Upper lobe of right lung (tissue), 1 donor: Measurements from ENCODE around the gene FUBP3. TPM values are rescaled to one million over a fixed set of nuclear protein-coding genes. Genes with fewer than 3 reads are reported as not detected.

Experiments used
- ATAC-seq: fragments of 200-7000 bp; cut with Tn5 transposase; one replicate; pipeline ENCODE4 v1.9.1; 2020; ENCODE audit warnings: mild to moderate bottlenecking, moderate library complexity
- DNase-seq: peaks from one replicate; pipeline ENCODE4 v3.0.0-alpha.2; 2020
- H3K27ac ChIP-seq: fragments of 200-600 bp; one replicate; pipeline ENCODE4 v1.8.0; 2022
- H3K27me3 ChIP-seq: fragments of 200-600 bp; one replicate; pipeline ENCODE4 v1.8.0; 2022; ENCODE audit warnings: mild to moderate bottlenecking
- H3K36me3 ChIP-seq: fragments of 200-600 bp; one replicate; pipeline ENCODE4 v1.8.0; 2022
- H3K4me1 ChIP-seq: fragments of 200-600 bp; one replicate; pipeline ENCODE4 v1.8.0; 2022
- H3K4me3 ChIP-seq: fragments of 200-600 bp; one replicate; pipeline ENCODE4 v1.8.0; 2022; ENCODE audit warnings: mild to moderate bottlenecking
- H3K9me3 ChIP-seq: fragments of 200-600 bp; one replicate; pipeline ENCODE4 v1.8.0; 2022
- CTCF ChIP-seq: fragments of 200-600 bp; IDR thresholded peaks from one replicate; pipeline ENCODE4 v1.8.0; 2022; ENCODE audit warnings: antibody characterized with exemption
- intact Hi-C: fragments of 100-400 bp; cut with DNase I; formaldehyde crosslinking; loops from one replicate; pipeline ENCODE4 v1.11.0; 2022
- total RNA-seq: library from RNA; stranded (reverse); fragmentation: NEBNext Ultra II Directional; extraction: Animal tissue kit (Norgen Biotek cat#: 25700); gene quantifications from one replicate; pipeline ENCODE4 v1.2.1, GENCODE V29; 2021
- donor health status: DM: no; HTN: yes; CAD: no; lungs with severe emphysema.

FUBP3 gene
- total RNA-seq, 1 donor from 2014 or later = 39.7 TPM

GRCh38 chr9:130588416-130588815 is 9.0 kb downstream of the FUBP3 start:
- no peak for ATAC-seq
- no peak for DNase-seq
- intact Hi-C loops = no loop called here
- peaks cover 2% of the 10 kb centered on the region for H3K4me1 ChIP-seq
- H3K27me3 ChIP-seq = no peaks in the 10 kb centered on the region
- TF ChIP-seq CTCF = no peak
- no peaks in the 10 kb centered on the region for H3K9me3 ChIP-seq
- peaks cover under 1% of the 10 kb centered on the region for H3K36me3 ChIP-seq
- H3K27ac ChIP-seq = no peak overlapping the region
- H3K4me3 ChIP-seq = no peak overlapping the region

GRCh38 chr9:130589754-130590153 is 10.4 kb downstream of the FUBP3 start:
- Histone ChIP-seq H3K9me3 (no peaks in the 10 kb centered on the region), H3K27ac (no peak overlapping the region), H3K27me3 (no peaks in the 10 kb centered on the region), H3K36me3 (peaks cover 5% of the 10 kb centered on the region), H3K4me3 (no peak overlapping the region), H3K4me1 (no peaks in the 10 kb centered on the region)
- TF ChIP-seq CTCF = no peak
- intact Hi-C loops = no loop called here
- ATAC-seq (no peak), DNase-seq (no peak)

- no peak for DNase-seq
Measured at GRCh38 chr9:130590305-130590704, 10.9 kb downstream of the FUBP3 start.

GRCh38 chr9:130593020-130593419 is 13.6 kb downstream of the FUBP3 start:
- DNase-seq = no peak

More at GRCh38 chr9:130590305-130590704, 10.9 kb downstream of the FUBP3 start:
- no peaks in the 10 kb centered on the region for H3K4me1 ChIP-seq
- no peak overlapping the region for H3K27ac ChIP-seq
- no peaks in the 10 kb centered on the region for H3K27me3 ChIP-seq
- no peak for ATAC-seq
- no peak overlapping the region for H3K4me3 ChIP-seq
- intact Hi-C loops = no loop called here
- TF ChIP-seq CTCF = no peak
- no peaks in the 10 kb centered on the region for H3K9me3 ChIP-seq
- H3K36me3 ChIP-seq = peaks cover 5% of the 10 kb centered on the region

GRCh38 chr9:130597228-130597627 is 17.9 kb downstream of the FUBP3 start:
- Histone ChIP-seq H3K9me3 (no peaks in the 10 kb centered on the region), H3K27ac (no peak overlapping the region), H3K36me3 (peaks cover 48% of the 10 kb centered on the region), H3K4me1 (no peaks in the 10 kb centered on the region), H3K4me3 (no peak overlapping the region), H3K27me3 (no peaks in the 10 kb centered on the region)
- ATAC-seq (no peak), DNase-seq (no peak)
- TF ChIP-seq CTCF = no peak
- intact Hi-C loops = no loop called here

More at GRCh38 chr9:130593020-130593419, 13.6 kb downstream of the FUBP3 start:
- no peaks in the 10 kb centered on the region for H3K4me1 ChIP-seq
- H3K27me3 ChIP-seq = no peaks in the 10 kb centered on the region
- H3K4me3 ChIP-seq = no peak overlapping the region
- ATAC-seq = no peak
- H3K9me3 ChIP-seq = no peaks in the 10 kb centered on the region
- no peak for TF ChIP-seq CTCF
- intact Hi-C loops = no loop called here
- no peak overlapping the region for H3K27ac ChIP-seq
- H3K36me3 ChIP-seq = peaks cover 30% of the 10 kb centered on the region

GRCh38 chr9:130598188-130598587 is 18.8 kb downstream of the FUBP3 start:
- DNase-seq (no peak), ATAC-seq (no peak)
- Histone ChIP-seq H3K27ac (no peak overlapping the region), H3K27me3 (no peaks in the 10 kb centered on the region), H3K36me3 (peaks cover 48% of the 10 kb centered on the region), H3K4me3 (no peak overlapping the region), H3K9me3 (no peaks in the 10 kb centered on the region), H3K4me1 (no peaks in the 10 kb centered on the region)
- TF ChIP-seq CTCF = no peak
- intact Hi-C loops = no loop called here
